ENCODE measurements around the gene EMILIN1.
A peak's percentile ranks its signal among the peaks of the same experiment; 100 is the strongest.

The EMILIN1 gene

GRCh38 chr2:27081984-27082772 is 3.8 kb downstream of the EMILIN1 start:
- no peak for DNase-seq

DNA sequence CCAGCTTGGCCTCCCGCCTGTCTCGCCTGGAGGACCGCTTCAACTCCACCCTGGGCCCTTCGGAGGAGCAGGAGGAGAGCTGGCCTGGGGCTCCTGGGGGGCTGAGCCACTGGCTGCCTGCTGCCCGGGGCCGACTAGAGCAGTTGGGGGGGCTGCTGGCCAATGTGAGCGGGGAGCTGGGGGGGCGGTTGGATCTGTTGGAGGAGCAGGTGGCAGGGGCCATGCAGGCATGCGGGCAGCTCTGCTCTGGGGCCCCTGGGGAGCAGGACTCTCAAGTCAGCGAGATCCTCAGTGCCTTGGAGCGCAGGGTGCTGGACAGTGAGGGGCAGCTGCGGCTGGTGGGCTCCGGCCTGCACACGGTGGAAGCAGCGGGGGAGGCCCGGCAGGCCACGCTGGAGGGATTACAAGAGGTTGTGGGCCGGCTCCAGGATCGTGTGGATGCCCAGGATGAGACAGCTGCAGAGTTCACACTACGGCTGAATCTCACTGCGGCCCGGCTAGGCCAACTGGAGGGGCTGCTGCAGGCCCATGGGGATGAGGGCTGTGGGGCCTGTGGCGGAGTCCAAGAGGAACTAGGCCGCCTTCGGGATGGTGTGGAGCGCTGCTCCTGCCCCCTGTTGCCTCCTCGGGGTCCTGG is 4.5 kb downstream of the EMILIN1 start:
- DNase-seq: no peak

- DNase-seq: no peak
Measured at GRCh38 chr2:27083410-27084296, 5.2 kb downstream of the EMILIN1 start.

DNA sequence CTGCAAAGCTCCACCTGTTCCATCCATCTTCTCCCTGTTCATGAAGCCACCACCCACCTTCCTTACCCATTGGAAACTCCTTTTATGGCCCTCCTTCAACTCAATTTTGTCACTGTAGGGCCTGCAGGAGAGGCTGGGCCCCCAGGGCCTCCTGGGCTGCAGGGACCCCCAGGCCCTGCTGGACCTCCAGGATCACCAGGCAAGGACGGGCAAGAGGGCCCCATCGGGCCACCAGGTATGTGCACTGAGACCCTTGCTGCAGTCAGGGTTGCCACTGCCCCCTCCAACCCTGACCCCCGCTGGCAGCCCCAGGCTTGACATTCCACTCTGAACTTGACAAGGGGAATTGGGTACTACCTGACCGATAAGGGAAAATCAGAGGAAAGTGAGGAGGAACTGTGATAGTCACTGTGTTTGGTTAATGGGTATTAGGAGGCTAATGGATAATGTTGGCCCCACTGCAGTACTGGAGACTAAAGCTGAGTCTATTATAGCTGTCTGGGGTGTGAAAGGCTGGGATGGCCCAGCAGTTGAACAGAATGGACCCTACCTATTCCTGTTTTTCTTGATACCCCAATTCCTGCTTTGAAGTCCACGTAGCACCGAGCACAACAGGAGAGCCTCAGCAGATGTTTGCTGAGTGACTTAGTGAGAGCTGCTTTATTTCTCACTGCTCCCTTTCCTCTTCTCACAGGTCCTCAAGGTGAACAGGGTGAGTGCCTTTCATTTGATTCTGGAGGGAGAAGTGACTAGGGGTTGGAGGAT is 6.1 kb downstream of the EMILIN1 start:
- no peak for DNase-seq

DNA sequence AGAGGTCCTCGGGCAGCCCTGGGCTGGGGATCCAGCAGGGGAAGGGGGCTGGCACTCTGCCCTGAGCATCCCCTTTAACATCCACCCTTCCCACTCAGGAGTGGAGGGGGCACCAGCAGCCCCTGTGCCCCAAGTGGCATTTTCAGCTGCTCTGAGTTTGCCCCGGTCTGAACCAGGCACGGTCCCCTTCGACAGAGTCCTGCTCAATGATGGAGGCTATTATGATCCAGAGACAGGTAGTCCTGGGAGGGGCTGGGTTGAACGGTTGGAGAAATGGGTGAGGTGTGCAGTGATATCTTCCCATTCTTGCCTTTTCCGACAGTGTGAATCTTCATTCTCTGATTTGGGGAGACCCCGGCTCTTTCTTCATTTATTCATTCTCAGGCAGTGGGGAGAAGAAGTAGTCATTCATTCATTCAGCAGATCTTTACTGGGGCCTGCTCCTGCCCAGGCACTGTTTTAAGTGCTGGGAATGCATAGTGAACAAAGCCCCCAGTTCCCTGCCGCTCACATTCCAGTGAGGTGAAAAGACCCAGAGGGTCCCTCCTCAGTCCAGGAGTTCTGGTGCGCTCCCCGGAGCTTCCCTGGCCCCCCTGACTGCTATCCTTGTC is 6.8 kb downstream of the EMILIN1 start:
- DNase-seq: no peak

GRCh38 chr2:27085673-27086089 is 7.3 kb downstream of the EMILIN1 start:
- peak; percentile 11 to 38 for DNase-seq

DNA sequence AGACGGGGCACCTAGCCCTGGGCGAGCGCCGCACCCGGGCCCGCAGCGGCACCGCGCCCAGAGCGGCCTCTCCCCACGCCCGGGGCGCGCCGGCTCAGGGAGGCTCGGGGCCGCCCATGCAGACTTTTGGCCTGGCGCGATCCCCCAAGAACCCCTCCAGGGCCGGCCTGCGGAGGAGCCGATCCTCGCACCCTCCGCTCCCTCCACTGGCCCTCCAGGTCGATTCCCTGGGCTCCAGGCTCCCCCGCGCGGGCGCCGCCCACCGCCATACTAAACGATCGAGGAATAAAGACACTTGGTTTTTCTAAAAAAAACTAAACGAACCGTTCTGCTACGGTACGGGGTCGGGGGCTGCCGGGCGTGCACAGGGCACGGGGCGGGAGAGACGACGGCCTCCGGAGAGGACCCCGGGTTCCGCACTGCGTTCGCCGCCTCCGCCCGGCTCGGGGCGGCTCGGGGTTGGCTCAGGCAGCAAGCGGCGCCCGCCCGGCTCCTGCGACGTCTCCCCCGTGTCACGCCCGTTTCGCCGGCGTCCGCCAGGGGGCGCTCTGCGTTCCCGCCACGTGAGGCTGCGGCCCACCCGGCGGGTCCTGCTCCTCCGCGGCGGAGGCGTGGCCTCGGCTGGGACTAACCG is 7.8 kb downstream of the EMILIN1 start:
- peak; percentile 89 to 96 for DNase-seq

GRCh38 chr2:27086724-27087593 is 8.5 kb downstream of the EMILIN1 start, which contains the start of gene KHK:
KHK (plus strand) TSS chr2:27086772; CDS start chr2:27087260, 488 bp downstream.
- DNase-seq: no peak

GRCh38 chr2:27087823-27088410 is 9.5 kb downstream of the EMILIN1 start:
- DNase-seq: no peak

GRCh38 chr2:27088634-27089033 is 10.2 kb downstream of the EMILIN1 start:
- DNase-seq: no peak

- no peak for DNase-seq
Measured at GRCh38 chr2:27089111-27089954, 10.9 kb downstream of the EMILIN1 start.

DNA sequence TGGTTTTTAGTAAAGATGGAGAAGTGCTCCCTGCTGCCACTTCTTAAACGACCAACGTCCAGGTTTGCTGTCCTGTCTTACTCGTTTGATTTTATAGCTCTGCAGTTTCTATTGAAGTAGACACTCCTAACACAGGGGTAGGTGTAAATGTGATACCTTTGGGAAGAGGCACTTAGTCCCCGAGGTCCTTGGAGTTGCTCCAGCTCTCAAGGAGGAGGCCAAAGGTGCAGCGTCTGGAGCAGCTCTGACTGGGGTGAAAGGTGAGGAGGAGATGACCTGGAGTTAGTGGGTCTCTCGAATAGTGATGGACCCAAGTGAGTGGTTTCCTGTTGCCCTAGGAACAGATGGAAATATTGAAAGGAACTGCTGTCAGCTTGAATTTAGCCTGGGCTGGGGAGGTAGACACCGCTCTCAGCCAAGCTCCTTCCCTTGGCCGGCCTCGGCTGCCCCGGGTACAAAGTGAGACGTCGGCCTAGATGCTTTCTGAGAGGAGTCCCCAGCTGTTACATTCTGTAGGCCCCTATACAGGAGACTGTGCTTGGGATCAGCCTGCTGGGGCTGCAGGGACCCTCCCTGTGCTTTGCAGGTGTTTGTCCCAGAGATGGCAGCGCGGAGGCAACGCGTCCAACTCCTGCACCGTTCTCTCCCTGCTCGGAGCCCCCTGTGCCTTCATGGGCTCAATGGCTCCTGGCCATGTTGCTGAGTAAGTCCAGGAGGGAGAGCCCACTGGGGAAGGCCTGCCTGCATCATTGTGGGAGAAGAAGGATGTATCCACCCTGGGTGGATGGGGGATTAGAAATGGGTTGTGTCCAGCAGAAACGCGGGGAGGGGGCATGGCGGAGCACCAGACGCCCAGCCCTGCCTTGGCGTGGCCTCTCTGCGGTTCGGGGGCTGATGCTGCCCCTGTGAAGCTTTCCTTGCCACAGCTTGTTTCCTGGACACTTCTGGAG is 13.6 kb downstream of the EMILIN1 start:
- no peak for DNase-seq

DNA sequence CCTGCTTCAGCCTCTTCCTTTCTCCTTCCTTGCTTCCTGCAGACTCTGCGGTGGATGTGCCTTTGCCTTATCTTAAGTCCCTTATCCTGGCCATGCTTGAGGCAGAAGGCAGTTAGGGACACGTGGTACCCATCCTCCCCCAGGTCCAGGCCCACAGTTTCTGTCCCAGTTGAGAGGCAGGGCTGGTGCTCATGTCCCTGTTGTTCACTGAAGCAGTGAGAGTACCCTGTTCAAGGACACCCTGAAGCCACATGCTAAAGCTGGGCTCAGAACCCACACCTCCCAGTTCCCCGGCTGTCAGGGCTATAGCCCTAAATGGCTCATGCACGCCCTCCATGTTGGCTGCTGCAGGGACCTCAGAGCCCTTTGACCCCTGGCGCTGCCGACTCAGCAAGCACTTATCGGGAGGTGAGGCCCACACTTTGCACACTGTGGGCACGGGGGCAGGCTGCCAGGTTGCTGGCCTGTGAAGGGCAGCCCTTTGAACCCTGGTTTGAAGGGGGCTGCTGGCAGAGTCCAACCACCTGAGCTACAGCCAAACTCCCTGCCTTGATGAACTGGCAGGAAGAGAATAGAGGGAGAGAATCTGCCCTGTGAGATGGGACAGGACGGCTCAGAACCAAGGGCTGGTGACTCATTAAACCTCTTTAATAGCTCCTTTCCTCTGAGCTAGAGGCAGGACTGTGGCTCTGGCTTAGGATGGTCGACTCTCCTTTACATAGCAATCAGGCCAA is 14.4 kb downstream of the EMILIN1 start:
- no peak for DNase-seq

DNA sequence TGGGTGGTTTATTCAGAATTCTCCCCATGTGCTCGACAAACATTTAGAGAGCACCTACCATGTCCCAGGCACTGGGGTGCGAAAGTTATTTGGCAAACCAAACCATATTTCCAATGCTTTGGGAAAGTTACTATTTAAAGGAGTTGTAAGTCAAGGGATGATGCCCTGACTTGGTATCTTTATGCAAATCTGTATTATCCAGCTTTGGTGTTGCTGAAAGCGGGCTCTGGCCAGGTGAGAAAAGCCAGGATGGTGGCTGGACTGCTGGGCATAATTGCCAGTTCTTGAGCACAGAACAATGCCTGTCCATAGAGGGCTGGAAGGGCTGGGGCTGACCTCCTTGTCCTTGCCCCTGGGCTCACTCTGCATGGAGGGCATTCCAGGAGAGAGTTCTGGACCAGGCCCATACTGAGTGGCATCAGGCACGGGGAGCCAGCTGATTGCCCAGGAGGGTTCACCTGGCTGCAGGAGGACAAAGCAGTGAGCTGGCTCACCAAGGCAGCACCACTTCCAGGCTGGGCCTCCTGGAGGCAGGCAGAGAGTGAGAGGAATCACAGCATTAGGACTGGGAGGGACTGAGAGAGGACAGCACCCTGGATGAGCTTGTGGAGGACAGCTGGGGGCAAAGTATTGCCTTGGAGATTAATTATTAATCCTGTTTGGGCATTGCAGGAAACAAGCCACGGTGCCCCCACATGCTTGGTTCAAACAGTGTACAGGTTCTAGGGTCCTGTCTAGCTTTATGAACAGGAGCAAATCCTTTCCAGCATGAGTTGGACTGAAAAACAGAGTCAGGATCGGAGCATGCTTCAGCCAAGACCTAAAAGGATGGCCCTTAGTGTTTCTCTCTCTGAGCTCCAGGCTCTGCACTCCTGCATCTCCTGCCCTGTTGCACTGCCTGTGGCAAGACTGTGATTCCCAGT is 15.3 kb downstream of the EMILIN1 start:
- DNase-seq: no peak

DNA sequence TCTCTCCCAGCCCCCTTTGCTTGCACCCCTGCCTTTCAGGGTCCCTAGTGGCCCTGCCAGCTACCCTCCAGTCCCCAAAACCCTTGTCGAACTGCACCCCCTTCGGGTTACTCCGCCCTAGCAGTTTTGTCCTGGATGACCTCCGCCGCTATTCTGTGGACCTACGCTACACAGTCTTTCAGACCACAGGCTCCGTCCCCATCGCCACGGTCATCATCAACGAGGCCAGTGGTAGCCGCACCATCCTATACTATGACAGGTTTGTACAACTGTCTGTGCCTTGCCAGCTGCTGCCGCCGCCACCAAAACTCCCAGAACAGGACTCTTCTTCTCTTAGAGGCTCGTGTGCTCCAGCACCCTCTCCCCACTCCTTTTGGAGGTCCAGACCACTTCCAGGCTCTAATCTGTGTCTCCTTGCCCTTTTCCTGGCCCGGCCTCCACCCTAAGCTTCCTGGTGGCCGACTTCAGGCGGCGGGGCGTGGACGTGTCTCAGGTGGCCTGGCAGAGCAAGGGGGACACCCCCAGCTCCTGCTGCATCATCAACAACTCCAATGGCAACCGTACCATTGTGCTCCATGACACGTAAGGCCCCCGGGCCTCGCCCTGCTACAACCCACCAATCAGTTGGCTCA is 16.1 kb downstream of the EMILIN1 start:
- DNase-seq: no peak

- DNase-seq: no peak
Measured at GRCh38 chr2:27095427-27095744, 17.0 kb downstream of the EMILIN1 start.
